Osteocyte (in vitro differentiated cells): ENCODE measurements around the gene MEX3B. TPM values are rescaled to one million over a fixed set of nuclear protein-coding genes. Genes with fewer than 3 reads are reported as not detected.

Source experiments
- DNase-seq: peaks from one replicate; pipeline ENCODE4 v3.0.0; 2021; ENCODE audit warnings: mixed read lengths; ENCODE audit not compliant: unreplicated experiment; ENCODE audit errors: extremely low spot score
- H3K27ac Mint-ChIP-seq: one replicate; pipeline ENCODE4 v1.8.0; 2021; ENCODE audit warnings: mild to moderate bottlenecking, mixed read lengths; ENCODE audit not compliant: unreplicated experiment
- H3K27me3 Mint-ChIP-seq: one replicate; pipeline ENCODE4 v1.8.0; 2021; ENCODE audit warnings: mixed read lengths; ENCODE audit not compliant: unreplicated experiment
- H3K36me3 Mint-ChIP-seq: one replicate; pipeline ENCODE4 v1.8.0; 2021; ENCODE audit warnings: mixed read lengths; ENCODE audit not compliant: unreplicated experiment
- H3K4me1 Mint-ChIP-seq: one replicate; pipeline ENCODE4 v1.8.0; 2021; ENCODE audit warnings: mixed read lengths; ENCODE audit not compliant: unreplicated experiment
- H3K4me3 Mint-ChIP-seq: one replicate; pipeline ENCODE4 v1.8.0; 2021; ENCODE audit warnings: mild to moderate bottlenecking, moderate library complexity, mixed read lengths; ENCODE audit not compliant: unreplicated experiment
- H3K9me3 Mint-ChIP-seq: one replicate; pipeline ENCODE4 v1.8.0; 2021; ENCODE audit warnings: mixed read lengths; ENCODE audit not compliant: unreplicated experiment
- CTCF ChIP-seq: fragments of 200-600 bp; sonication (generic); IDR thresholded peaks from 2 replicates; pipeline ENCODE4 v1.5.0; 2021; ENCODE audit warnings: antibody characterized with exemption, mild to moderate bottlenecking, moderate library complexity
- total RNA-seq: library from RNA; stranded (reverse); gene quantifications from 2 replicates; pipeline ENCODE4 v1.2.1, GENCODE V29; 2021

The MEX3B gene
- total RNA-seq, 1 donor from 2014 or later = 22.7 TPM

GRCh38 chr15:82020625-82021394, 25.0 kb downstream of the MEX3B start:
- H3K27me3 Mint-ChIP-seq = peaks cover 6% of the 10 kb centered on the region
- peaks cover 7% of the 10 kb centered on the region for H3K4me1 Mint-ChIP-seq
- H3K27ac Mint-ChIP-seq = no peak overlapping the region
- no peak for DNase-seq
- no peaks in the 10 kb centered on the region for H3K36me3 Mint-ChIP-seq
- peaks cover 3% of the 10 kb centered on the region for H3K9me3 Mint-ChIP-seq
- H3K4me3 Mint-ChIP-seq = no peak overlapping the region
- no peak for TF ChIP-seq CTCF

- Mint-ChIP-seq H3K9me3 (no peaks in the 10 kb centered on the region), H3K27me3 (peaks cover 6% of the 10 kb centered on the region), H3K27ac (no peak overlapping the region), H3K4me1 (peaks cover 7% of the 10 kb centered on the region), H3K4me3 (no peak overlapping the region), H3K36me3 (no peaks in the 10 kb centered on the region)
- TF ChIP-seq CTCF = no peak
- DNase-seq = no peak
Observed at GRCh38 chr15:82018201-82018600, 27.6 kb downstream of the MEX3B start.

- peaks cover 7% of the 10 kb centered on the region for H3K4me1 Mint-ChIP-seq
- no peaks in the 10 kb centered on the region for H3K9me3 Mint-ChIP-seq
- DNase-seq = no peak
- no peak overlapping the region for H3K27ac Mint-ChIP-seq
- H3K36me3 Mint-ChIP-seq = no peaks in the 10 kb centered on the region
- TF ChIP-seq CTCF = no peak
- H3K4me3 Mint-ChIP-seq = no peak overlapping the region
- peaks cover 6% of the 10 kb centered on the region for H3K27me3 Mint-ChIP-seq
Observed at GRCh38 chr15:82017656-82018055, 28.2 kb downstream of the MEX3B start.

GRCh38 chr15:82014989-82015388, 30.8 kb downstream of the MEX3B start:
- Mint-ChIP-seq H3K4me3 (no peak overlapping the region), H3K36me3 (no peaks in the 10 kb centered on the region), H3K9me3 (no peaks in the 10 kb centered on the region), H3K27me3 (peaks cover 10% of the 10 kb centered on the region), H3K27ac (no peak overlapping the region), H3K4me1 (no peaks in the 10 kb centered on the region)
- DNase-seq = no peak
- TF ChIP-seq CTCF = no peak

- H3K27ac Mint-ChIP-seq = no peak overlapping the region
- H3K9me3 Mint-ChIP-seq = no peaks in the 10 kb centered on the region
- no peak for DNase-seq
- no peaks in the 10 kb centered on the region for H3K4me1 Mint-ChIP-seq
- peaks cover 10% of the 10 kb centered on the region for H3K27me3 Mint-ChIP-seq
- no peaks in the 10 kb centered on the region for H3K36me3 Mint-ChIP-seq
- no peak overlapping the region for H3K4me3 Mint-ChIP-seq
- TF ChIP-seq CTCF = no peak
Observed at GRCh38 chr15:82012908-82013307, 32.9 kb downstream of the MEX3B start.
